Activated naive CD4-positive, alpha-beta T cell treated with anti-CD3 and anti-CD28 coated beads, Interleukin-2, amount 50 U/mL, for 16 hours (primary cell): ENCODE measurements around the gene CALML5.

Source experiments
- DNase-seq: peaks from one replicate; pipeline ENCODE4 v3.0.0-alpha.2; 2020

The CALML5 gene

DNA sequence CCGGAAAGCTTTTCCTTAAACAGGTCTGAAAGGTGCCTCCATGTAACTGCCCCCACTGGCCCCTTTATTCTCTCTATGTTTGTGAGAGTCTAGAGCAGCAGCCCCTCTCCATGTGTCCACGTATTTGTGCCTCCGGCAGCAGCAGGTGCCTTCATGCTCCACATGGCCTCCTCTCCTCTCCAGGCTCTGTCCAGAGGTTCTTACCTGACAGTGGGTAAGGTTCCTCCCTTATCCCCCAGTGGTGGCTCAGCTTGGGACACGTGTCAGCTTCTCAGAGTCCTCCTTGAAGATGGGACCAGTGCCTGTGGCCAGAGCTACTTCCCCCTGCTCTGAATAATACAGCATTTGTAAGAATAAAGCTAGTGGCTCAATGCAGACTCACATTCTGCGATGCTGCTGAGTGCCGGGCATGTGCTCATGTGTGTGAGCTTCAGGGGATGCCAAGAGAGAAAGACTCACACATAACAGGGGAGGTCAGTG, 33.3 kb upstream of the CALML5 start:
- no peak for DNase-seq

DNA sequence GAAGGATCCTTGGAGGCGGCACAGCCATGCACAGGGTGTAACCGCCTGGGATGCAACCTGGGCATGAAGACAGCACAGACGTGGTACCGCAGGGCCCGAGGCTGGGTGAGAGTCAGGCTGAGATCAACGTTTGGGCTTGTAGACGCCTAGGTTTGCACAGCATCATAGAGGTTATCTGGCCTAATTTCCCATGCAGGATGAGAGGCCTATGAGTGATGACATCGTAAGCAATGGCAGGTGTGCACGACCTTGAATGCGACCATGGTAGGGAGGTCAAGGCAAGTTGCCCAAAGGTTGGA, 32.9 kb upstream of the CALML5 start:
- DNase-seq, result no peak

DNA sequence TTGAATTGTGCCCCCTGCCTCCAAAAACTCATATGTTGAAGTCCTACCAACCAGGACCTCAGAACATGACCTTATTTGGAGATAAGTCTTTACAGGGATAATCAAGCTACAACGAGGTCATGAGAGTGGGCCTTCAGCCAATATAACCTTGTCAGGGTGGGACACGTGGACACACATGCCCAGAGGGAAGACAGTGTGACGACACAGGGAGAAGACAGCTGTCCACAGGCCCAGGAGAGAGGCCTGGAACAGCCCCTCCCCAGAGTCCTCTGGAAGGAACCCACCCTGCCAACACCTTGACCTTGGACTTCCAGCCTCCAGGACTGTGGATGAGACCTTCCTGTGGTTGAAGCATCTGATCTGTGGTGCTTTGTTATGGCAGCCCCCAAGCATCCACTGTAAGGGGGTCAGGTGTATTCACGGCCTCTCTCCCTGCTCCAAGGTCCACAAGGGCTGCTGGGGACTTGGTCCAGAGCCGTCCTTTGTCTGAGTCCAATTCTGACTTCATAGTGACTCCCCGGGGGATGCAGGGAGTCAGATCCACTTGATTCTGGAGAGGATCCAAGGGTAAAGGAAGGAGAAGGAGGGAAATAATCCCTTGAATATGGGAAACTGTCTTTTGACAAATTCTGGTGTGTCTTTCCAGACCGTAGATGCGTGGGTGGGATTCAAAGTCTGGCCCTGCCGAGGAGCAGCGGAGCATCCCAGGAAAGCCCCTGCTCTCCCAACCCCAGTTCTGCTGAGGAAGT, 32.4 kb upstream of the CALML5 start:
- DNase-seq, result no peak

DNA sequence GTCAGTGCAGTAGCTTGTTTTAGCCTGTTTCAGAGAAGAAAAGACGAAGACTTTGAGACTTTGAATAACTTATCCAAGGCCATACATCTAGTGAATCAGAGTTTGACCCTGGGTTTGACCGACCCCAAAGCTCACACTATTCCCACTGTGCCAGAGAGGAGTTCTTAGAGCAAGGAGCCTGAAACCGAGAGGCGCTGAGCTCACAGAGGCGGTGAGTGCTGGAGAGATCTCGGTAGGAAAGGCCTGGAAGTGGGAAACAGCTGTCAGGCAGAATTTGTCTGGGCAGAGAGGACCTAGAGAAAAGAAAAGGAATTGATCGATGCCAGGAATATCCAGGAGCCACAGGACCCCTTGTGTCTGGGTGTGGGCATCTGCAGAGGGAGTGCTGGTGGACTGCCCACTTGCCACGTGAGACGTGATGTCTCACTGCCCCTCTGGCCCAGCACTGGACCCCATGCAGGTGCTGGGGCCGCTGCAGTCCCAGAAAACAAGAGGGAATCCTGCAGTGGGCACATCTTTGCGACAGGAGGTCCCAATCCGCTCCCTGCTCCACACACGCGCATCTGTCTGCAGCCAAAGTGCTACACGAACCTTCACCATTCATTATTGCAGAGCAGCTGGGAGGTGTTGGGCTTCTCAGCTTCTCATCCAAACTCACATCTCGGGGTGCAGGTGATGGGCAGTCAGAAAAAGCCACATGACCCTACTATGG, 31.6 kb upstream of the CALML5 start:
- DNase-seq, result no peak

DNA sequence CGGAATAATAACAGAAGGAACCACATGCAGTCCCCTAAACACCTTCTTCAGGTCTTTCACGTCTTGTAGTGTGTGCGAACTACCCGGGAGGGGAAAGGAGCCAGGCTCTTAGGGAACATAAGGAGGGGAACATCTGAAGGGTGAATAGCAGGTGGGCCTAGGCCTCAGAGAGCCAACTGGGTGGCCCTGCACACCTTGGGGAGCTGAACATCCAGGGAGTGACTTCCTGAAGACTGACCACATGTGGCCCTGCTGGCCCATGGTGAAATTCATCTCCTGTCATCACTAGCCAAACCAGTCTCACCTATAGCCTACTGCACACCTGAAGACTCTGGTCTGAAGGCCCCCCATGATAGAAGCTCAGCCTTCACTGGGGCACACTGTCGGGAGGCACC, 31.0 kb upstream of the CALML5 start:
- no peak for DNase-seq

DNA sequence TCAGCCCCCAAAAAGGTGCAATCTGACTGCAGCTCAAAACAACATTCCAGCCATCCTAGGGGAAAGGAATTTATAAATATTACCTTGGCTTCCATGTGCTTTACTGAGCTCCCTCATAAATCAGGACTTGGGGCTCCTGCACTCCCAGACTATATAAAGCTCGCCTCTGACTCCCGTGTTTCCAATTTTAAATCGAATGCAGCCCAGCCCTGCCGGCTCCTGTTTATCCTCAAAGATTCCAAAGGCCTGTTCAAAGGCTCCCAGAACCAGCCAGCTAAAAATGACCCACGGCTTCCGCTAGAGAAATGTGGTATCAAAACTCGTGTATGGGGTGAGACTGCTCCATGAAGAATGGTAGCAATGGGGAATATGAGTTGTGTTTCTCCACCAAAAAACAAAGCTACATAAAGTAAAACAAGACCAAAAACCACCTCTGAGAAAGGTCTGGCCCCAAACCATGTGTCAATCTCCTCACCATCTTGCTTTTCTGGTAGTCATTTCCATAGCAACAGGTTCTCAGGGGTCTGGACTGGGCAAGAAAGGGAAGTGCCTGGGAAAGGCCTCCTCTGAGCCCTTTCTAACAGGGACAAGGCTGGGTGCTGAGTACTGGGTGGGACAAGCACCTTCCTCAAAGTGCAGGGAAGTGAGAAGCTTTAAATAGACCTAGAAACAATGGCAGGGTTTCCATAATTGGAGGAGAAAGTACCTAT, 30.5 kb upstream of the CALML5 start:
- no peak for DNase-seq

DNA sequence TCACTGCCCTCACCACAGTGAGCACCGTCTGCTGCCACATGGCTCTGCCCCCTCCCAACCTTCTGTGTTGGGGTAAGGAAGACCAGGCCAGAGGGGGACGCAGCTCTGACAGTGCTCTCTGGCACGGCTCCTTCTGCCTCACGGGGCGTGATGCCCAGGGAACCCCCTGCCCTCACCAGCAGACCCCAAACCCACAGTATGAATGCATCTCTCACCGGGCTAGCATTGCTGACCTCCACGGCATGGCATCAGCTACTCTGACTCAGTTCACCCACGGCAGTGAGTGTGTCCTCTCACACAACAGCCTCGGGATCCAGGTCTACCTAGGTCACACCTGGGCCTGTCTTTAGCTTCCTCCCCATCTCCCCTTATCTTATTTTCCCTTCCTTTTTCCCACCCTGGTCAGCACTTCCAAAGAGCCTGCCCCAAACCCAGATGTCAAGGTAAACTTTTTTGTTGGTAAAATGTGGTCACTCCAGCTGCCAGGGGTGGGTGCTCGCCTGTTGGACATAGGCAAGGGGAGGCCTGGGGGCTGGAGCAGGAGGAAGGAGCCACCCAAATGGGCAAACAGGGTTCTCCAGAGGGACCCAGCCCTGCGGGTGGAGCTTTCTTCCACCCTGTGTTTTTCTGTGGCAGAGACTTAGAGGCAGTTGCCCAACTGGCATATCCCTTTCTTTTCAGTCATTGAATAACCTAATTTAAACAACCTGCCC, 29.8 kb upstream of the CALML5 start:
- DNase-seq, result peak; percentile 4

DNA sequence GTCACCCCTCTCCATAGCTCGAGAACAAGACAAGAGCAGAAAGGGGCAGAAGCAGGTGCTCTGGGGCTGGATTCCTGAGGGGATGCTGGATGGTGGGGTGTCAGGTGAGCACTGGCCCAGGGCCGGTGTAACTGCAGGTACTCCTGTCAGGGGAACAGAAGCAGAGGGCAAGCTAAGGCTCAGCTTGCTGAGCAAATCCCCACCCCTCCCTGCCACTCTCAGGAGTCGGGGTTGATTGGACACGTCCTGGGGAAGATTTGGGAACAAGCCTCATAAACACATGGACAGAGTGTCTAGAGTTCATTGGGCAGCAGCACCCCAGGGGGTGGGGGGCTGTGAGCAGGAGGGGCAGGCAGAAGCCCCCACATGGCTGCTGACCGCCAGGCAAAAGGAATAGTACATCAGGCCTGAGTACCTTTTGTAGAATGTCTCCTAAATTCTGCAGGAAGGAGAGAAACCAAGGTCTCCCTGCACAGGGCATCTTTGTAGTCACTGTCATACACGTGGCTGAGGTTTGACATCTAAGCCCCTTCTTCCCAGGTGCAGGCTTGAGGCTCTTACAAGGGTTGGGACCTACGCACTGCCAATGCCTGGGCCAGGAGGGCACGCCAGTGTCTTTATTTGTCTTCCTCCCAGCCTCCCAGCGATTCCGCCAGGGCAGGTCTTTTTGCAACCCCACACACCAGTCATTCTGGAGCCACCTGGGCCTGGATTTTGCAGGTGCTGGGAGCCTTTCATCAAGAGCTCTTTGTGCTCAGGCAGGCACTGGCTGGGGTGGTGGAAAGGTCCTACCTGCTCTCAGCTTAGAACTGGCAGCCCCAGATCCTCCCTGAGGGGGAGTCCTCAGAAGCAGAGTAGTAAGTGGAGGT, 28.2 kb upstream of the CALML5 start:
- DNase-seq, result no peak

DNA sequence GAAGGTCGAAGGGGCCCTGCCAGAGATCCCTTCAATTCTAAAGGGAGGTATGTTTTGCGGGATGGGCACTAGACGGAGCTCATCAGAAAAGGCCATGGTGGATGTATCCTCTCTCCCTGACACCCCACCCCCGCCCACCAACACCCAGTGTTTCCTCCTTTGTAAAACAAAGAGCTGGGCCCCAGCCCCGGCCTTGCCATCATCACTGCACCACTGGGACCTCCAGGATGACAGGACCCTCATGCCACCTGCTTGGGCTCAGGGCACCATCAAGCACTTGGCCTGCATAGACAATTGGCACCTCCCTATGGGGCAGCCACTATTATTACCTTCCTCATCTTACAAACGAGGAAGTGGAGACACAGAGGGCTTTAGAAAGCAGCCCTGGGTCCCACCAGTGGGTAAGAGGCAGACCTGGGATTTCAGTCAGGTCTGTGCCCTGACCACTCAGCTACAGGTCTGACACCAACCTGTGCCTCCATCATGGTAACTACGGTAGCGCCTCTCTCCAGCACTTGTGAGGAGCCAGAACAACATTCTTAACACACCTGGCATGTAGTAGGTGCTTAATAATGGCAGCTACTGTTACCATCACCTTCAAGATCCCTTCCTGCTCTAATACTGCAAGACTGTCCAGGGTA, 27.4 kb upstream of the CALML5 start:
- DNase-seq, result no peak

DNA sequence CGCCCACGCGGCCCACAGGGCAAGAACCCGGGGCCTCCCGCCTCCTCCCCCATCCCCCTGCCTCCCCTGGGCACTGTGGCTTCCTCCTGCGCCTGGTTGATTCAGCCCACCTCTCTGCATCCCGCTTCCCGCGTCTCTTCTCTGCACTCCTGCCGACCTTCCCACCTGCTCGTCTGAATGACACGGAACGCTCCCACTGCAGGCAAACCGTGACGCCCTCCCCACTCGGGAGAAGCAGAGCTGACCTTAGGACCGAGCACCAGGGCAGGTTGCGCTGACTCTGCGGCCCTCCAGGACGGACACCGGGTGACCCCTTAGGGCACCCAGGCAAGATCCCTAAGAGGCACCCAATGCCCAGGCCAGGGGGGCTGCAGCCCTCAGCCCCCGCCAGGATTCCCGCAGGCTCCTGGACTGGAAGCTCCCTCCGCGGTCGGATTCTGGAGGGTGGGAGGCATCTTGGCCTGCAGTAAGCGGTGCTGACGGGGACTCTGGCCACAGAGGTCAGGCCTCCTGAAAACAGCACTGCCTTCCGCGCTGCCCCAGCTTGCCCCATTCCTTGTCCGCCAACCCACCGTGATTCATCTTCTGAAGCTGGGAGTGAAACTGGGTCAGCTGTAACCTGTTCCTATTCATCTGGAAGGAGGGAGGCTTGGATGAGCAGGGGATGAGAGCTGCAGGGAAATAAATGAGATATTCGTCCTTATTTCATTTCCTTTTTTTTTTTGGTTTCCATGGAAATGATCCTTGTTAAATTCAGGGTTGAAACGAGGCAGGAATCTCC, 26.4 kb upstream of the CALML5 start:
- no peak for DNase-seq

DNA sequence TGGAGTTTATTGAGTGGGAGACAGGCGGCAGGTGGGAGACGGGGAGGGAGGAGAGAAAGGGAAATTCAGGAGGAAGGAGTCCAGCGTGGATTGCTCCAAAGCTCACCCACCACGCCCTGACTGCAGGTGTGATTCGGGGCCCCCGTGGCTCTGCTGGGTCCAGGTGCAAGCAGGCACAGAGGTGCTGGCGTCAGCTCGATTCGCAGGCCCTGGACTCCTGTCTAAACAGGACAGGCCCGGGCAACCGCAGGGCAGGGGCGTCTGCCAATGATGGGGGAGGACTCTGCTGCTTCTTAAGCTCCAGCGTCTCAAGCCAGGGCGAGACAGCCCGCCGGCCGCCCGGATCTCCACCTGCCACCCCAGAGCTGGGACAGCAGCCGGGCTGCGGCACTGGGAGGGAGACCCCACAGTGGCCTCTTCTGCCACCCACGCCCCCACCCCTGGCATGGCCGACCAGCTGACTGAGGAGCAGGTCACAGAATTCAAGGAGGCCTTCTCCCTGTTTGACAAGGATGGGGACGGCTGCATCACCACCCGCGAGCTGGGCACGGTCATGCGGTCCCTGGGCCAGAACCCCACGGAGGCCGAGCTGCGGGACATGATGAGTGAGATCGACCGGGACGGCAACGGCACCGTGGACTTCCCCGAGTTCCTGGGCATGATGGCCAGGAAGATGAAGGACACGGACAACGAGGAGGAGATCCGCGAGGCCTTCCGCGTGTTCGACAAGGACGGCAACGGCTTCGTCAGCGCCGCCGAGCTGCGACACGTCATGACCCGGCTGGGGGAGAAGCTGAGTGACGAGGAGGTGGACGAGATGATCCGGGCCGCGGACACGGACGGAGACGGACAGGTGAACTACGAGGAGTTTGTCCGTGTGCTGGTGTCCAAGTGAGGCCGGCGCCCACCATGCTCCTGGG, 25.5 kb upstream of the CALML5 start, which contains the start of gene CALML3:
CALML3 (plus strand) TSS at position 321 of the 920 bp plus-strand sequence; CDS start at position 446, 125 bp downstream.
- DNase-seq, result no peak

DNA sequence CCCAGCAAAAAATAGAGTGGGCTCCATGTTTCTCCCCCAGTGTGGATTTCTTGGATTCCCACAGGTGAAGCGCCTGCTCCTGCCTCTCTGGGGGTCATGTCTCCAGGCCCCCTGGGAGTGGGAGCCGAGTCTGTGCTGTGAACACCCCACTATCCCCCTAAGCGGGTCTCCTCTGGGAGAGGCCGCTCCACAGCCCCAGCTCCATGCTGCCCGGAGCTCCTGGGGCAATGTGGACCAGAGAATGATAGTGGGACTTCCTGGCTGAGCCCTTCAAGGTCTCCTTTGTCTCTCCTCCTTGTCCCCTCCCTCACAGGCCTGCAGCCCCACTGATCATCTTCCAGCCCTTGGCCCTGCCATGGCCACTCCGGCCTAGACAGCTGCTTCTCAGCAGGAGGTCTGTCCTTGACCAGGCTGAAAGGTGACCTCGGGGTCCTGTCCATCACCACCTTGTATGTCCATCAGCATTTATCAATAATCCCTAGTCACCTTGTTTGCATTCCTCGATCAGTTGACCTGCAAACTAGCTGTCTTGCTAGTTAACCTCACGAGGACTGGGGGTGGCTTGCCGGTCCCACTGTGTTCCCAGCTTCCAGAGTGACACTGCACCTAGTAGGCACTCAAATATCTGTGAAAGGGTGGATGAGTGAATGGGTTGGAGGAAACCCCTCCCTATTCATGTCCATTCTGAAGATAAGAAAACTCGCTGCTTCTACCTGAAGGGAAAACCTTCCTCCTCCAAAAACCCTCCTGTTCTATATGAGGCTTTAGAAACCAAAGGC, 24.6 kb upstream of the CALML5 start:
- DNase-seq, result no peak

DNA sequence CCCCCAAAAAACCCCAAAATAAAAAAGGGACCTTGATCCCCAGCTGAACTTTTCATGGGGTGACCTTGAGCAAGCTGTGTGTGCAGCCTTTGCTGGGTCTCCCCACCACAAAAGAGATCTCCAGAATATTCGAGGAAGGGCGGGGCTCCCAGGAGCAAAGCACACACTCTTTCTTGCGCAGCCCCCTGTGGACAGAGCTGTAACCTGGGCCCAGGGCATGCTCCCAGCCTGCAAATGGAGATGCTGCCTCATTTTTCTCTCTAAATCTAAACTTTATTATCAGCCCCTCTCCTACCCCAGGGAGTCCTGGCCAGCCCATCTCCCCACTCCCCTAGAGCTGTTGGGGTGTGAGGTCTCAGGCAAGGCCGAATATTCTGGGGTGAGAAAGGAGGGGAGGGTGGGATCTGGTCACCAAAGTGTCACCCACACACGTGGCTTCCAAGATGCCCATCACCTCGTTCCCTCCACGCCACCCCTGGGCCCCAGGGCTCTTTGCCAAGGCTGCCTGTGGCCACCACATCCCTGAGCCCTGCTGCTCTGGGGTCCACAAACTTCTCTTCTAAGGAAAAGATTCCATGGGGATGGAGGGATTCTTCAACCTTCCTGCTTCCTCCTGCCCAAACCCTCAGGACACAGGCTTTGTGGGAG, 23.7 kb upstream of the CALML5 start:
- DNase-seq, result no peak

DNA sequence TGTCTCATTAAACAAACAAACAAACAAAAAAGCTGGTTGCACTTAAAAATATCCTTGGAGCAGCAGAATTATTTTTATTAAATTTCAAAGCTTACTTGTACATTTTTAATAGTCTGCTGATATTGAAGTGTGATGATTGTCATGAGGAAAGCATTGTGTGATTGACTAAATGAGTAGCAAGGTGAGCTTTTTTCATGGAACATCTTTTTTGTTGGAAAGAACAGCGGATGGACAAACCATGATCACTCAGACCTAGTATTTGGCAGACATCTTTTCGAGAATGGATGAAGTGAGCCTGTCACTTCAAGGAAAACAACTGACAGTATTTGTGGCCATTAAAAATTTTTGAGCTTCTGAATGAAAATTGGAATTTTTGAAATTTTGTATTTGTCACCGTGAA, 19.7 kb upstream of the CALML5 start:
- DNase-seq, result no peak

DNA sequence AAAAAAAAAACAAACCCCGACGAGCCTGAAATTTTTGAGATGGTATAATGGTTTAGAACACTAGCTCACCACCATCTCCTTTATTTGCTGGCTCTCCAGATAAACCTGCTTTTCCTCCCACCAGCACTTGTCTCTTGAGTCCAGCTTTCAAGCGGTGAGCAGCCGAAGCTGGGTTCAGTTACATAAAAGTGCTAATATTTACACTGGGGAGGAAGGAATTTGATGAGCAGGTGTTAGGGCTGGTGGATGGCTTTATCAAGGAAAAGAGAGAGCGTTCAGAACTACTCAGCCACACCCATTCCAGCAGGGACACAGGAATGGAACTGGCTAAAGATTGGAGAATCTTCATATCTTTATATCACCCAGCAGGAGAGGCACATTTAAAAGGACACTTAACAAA, 18.8 kb upstream of the CALML5 start:
- DNase-seq, result no peak

DNA sequence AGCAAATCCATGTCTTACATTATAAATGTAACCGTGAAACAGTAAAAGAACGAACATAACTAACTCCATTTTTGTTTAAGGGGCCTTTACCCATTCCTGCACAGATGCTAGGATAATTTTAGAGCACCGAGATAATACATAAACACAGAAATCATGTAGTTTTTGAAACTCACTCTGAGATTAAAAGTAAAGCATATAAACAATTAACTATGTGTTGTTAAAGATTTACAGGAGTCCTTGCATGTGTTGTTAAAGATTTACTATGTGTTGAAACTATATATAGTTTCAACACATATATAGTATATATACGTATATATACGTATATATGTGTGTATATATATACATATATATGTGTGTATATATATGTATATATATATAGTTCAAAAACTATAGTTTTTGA, 18.2 kb upstream of the CALML5 start:
- no peak for DNase-seq

DNA sequence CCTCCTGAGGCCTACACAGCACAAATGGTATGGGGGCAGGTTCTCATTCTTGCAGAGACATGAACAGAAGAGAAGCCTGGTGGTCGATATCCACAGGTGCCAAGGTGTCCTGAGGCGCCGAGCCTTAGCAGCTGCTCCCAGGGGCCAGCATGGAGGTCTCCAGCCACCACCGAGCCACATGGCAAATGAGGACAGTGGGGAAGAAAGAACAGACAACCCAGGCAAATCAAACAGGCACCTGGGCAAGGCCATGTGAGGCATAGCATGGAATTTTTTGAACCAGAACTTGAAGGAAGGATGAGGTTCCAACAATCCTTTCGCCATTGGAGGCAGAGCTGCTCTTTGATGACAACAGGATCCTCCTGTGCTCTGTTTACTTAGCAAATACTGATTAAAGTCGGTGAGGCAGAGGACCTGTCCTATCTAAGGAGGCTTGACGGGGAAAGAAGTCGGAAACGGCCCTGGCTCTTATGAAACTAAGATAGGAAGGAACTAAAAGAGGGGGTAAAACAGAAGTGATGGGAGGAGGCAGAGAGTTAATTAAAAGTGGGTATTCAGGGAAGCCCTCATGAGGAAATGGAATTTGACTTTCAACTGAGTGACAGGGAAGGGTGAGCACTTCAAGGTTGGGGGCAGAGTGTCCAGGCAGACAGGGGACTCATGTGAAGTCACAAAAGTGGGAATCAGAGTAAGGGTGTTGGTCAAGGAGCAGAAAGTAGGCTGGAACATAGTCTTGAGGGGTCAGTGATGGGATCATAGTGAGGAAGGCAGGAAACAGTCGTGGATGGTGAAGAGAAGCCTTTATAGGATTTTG, 16.8 kb upstream of the CALML5 start:
- DNase-seq, result no peak
